Naive B cell (primary cell): Measurements from ENCODE around the gene CD27. TPM values are rescaled to one million over a fixed set of nuclear protein-coding genes. Genes with fewer than 3 reads are reported as not detected.
"Not testable (repeated sequence)": the region's sequence is repeated elsewhere in the genome, so short reads cannot be mapped to it uniquely, and the experiment has no call there.

Experiments
- ATAC-seq, 2 donors: fragments of 150-1000 bp; cut with Tn5 transposase; 2 replicates each; pipeline ENCODE4 v1.10.0; 2021; ENCODE audit warnings: low read depth in 2 of 2, mild to moderate bottlenecking in 2 of 2, moderate library complexity in 2 of 2
- DNase-seq: peaks from one replicate; pipeline ENCODE4 v3.0.0; 2022
- H3K27ac Mint-ChIP-seq, 6 donors: one replicate each; pipeline ENCODE4 v1.8.0; 2020 to 2022; ENCODE audit warnings: mild to moderate bottlenecking in 6 of 6, mixed read lengths in 6 of 6, moderate library complexity in 5 of 6, inconsistent platforms in 2 of 6
- H3K27me3 Mint-ChIP-seq, 3 donors: one replicate each; pipeline ENCODE4 v1.8.0; 2021 to 2022; ENCODE audit warnings: mixed read lengths in 3 of 3, mild to moderate bottlenecking in 1 of 3
- H3K36me3 Mint-ChIP-seq, 2 donors: one replicate each; pipeline ENCODE4 v1.8.0; 2020 to 2022; ENCODE audit warnings: mixed read lengths in 2 of 2, inconsistent platforms in 1 of 2, mild to moderate bottlenecking in 1 of 2
- H3K4me1 Mint-ChIP-seq, 3 donors: one replicate each; pipeline ENCODE4 v1.8.0; 2020 to 2022; ENCODE audit warnings: mixed read lengths in 3 of 3, inconsistent platforms in 1 of 3, mild to moderate bottlenecking in 1 of 3, moderate library complexity in 1 of 3
- H3K4me3 Mint-ChIP-seq, 8 donors: one replicate each; pipeline ENCODE4 v1.8.0; 2020 to 2022; ENCODE audit warnings: mild to moderate bottlenecking in 8 of 8, mixed read lengths in 8 of 8, moderate library complexity in 8 of 8, inconsistent platforms in 2 of 8
- H3K9me3 Mint-ChIP-seq, 7 donors: one replicate each; pipeline ENCODE4 v1.8.0; 2020 to 2022; ENCODE audit warnings: mixed read lengths in 7 of 7, mild to moderate bottlenecking in 5 of 7, inconsistent platforms in 2 of 7, moderate library complexity in 1 of 7
- polyA plus RNA-seq, 6 donors: library from polyadenylated mRNA; unstranded; fragments of 300-500 nt; fragmentation: Illumina TruSeq; gene quantifications; one replicate each; pipeline ENCODE4 v1.2.3, GENCODE V29; 2021; ENCODE audit warnings: low read depth in 6 of 6

The CD27 gene
- polyA plus RNA-seq, 6 donors from 2014 or later = 3.2 to 14.8 (median 6.6) TPM

GRCh38 chr12:6425590-6426531, 18.9 kb upstream of the CD27 start:
- no peaks in the 10 kb centered on the region for H3K36me3 Mint-ChIP-seq
- DNase-seq (peak; percentile 66), ATAC-seq (peak; percentile 59 to 63)
- H3K27ac Mint-ChIP-seq = peak overlapping the region; percentile 94 to 100 (median 100)
- H3K27me3 Mint-ChIP-seq = peaks cover 0 to 5% (median 0%) of the 10 kb centered on the region in 3 donors
- peaks cover 38 to 61% (median 45%) of the 10 kb centered on the region in 3 donors for H3K4me1 Mint-ChIP-seq
- H3K9me3 Mint-ChIP-seq = no peaks in the 10 kb centered on the region
- H3K4me3 Mint-ChIP-seq = peak overlapping the region in 7 of 8 donors; percentile 0 to 93 (median 76)

GRCh38 chr12:6426882-6427671, 17.7 kb upstream of the CD27 start:
- Mint-ChIP-seq H3K9me3 (no peaks in the 10 kb centered on the region), H3K36me3 (no peaks in the 10 kb centered on the region), H3K4me1 (peaks cover 44 to 71% (median 51%) of the 10 kb centered on the region in 3 donors), H3K27ac (peak overlapping the region; percentile 94 to 100 (median 100)), H3K4me3 (peak overlapping the region; percentile 74 to 94 (median 86)), H3K27me3 (peaks cover 0 to 5% (median 0%) of the 10 kb centered on the region in 3 donors)
- peak; percentile 89 for DNase-seq
- peak; percentile 79 to 80 for ATAC-seq

GRCh38 chr12:6427796-6428195, 17.0 kb upstream of the CD27 start:
- not testable (repeated sequence) for H3K9me3 Mint-ChIP-seq

GRCh38 chr12:6428326-6428725, 16.4 kb upstream of the CD27 start:
- Mint-ChIP-seq H3K9me3 (no peaks in the 10 kb centered on the region), H3K4me1 (peaks cover 49 to 80% (median 59%) of the 10 kb centered on the region in 3 donors), H3K4me3 (peak overlapping the region in 7 of 8 donors; percentile 12 to 89 (median 52)), H3K36me3 (no peaks in the 10 kb centered on the region), H3K27me3 (peaks cover 0 to 3% (median 0%) of the 10 kb centered on the region in 3 donors), H3K27ac (peak overlapping the region; percentile 86 to 100 (median 98))
- ATAC-seq (no peak), DNase-seq (no peak)

More at GRCh38 chr12:6427796-6428195, 17.0 kb upstream of the CD27 start:
- Mint-ChIP-seq H3K4me1 (peaks cover 46 to 78% (median 55%) of the 10 kb centered on the region in 3 donors), H3K27ac (peak overlapping the region; percentile 94 to 100 (median 100)), H3K4me3 (peak overlapping the region in 7 of 8 donors; percentile 74 to 94 (median 86))
- DNase-seq, H3K36me3 Mint-ChIP-seq, H3K27me3 Mint-ChIP-seq, ATAC-seq: not testable (repeated sequence)

- no peaks in the 10 kb centered on the region for H3K9me3 Mint-ChIP-seq
- ATAC-seq (no peak), DNase-seq (no peak)
- peak overlapping the region in 7 of 8 donors; percentile 8 to 73 (median 63) for H3K4me3 Mint-ChIP-seq
- H3K27ac Mint-ChIP-seq = peak overlapping the region; percentile 0 to 88 (median 68)
- no peaks in the 10 kb centered on the region for H3K36me3 Mint-ChIP-seq
- H3K4me1 Mint-ChIP-seq = peaks cover 50 to 75% (median 53%) of the 10 kb centered on the region in 3 donors
- no peaks in the 10 kb centered on the region for H3K27me3 Mint-ChIP-seq
These were observed 14.4 kb upstream of the CD27 start for GRCh38 chr12:6430124-6430989.

- Mint-ChIP-seq H3K4me3 (peak overlapping the region in 4 of 8 donors; percentile 19 to 75 (median 46)), H3K27me3 (no peaks in the 10 kb centered on the region), H3K4me1 (peaks cover 29 to 48% (median 30%) of the 10 kb centered on the region in 3 donors), H3K9me3 (no peaks in the 10 kb centered on the region), H3K27ac (peak overlapping the region in 3 of 6 donors; percentile 59 to 76 (median 73)), H3K36me3 (no peaks in the 10 kb centered on the region)
- ATAC-seq = peak; percentile 85 to 87
- no peak for DNase-seq
These were observed 11.8 kb upstream of the CD27 start for GRCh38 chr12:6432991-6433390.

GRCh38 chr12:6434205-6435140, 10.3 kb upstream of the CD27 start:
- DNase-seq (no peak), ATAC-seq (no peak)
- Mint-ChIP-seq H3K27me3 (no peaks in the 10 kb centered on the region), H3K36me3 (no peaks in the 10 kb centered on the region), H3K27ac (peak overlapping the region in 3 of 6 donors; percentile 9 to 70 (median 44)), H3K4me3 (peak overlapping the region in 2 of 8 donors; percentile 10 to 65), H3K9me3 (no peaks in the 10 kb centered on the region), H3K4me1 (peaks cover 29 to 43% (median 30%) of the 10 kb centered on the region in 3 donors)

- H3K9me3 Mint-ChIP-seq = no peaks in the 10 kb centered on the region
- no peaks in the 10 kb centered on the region for H3K36me3 Mint-ChIP-seq
- H3K27ac Mint-ChIP-seq = peak overlapping the region in 1 of 6 donors; percentile 61
- DNase-seq (no peak), ATAC-seq (no peak)
- H3K4me1 Mint-ChIP-seq = peaks cover 18 to 28% (median 19%) of the 10 kb centered on the region in 3 donors
- no peak overlapping the region for H3K4me3 Mint-ChIP-seq
- H3K27me3 Mint-ChIP-seq = no peaks in the 10 kb centered on the region
These were observed 8.6 kb upstream of the CD27 start for GRCh38 chr12:6435961-6436715.

GRCh38 chr12:6437586-6437985, 7.2 kb upstream of the CD27 start:
- no peak overlapping the region for H3K4me3 Mint-ChIP-seq
- H3K9me3 Mint-ChIP-seq = no peaks in the 10 kb centered on the region
- ATAC-seq = no peak
- H3K27me3 Mint-ChIP-seq = no peaks in the 10 kb centered on the region
- DNase-seq = no peak
- peak overlapping the region in 1 of 6 donors; percentile 86 for H3K27ac Mint-ChIP-seq
- H3K4me1 Mint-ChIP-seq = peaks cover 15 to 25% (median 19%) of the 10 kb centered on the region in 3 donors
- H3K36me3 Mint-ChIP-seq = no peaks in the 10 kb centered on the region

GRCh38 chr12:6438345-6438744, 6.4 kb upstream of the CD27 start:
- no peaks in the 10 kb centered on the region for H3K36me3 Mint-ChIP-seq
- ATAC-seq = no peak
- no peak for DNase-seq
- no peak overlapping the region for H3K4me3 Mint-ChIP-seq
- H3K9me3 Mint-ChIP-seq = no peaks in the 10 kb centered on the region
- H3K4me1 Mint-ChIP-seq = peaks cover 11 to 25% (median 21%) of the 10 kb centered on the region in 3 donors
- peak overlapping the region in 2 of 6 donors; percentile 59 to 81 for H3K27ac Mint-ChIP-seq
- H3K27me3 Mint-ChIP-seq = no peaks in the 10 kb centered on the region

- Mint-ChIP-seq H3K27ac (no peak overlapping the region), H3K4me1 (peaks cover 22 to 38% (median 30%) of the 10 kb centered on the region in 3 donors), H3K4me3 (no peak overlapping the region), H3K27me3 (no peaks in the 10 kb centered on the region), H3K36me3 (no peaks in the 10 kb centered on the region), H3K9me3 (no peaks in the 10 kb centered on the region)
- DNase-seq (no peak), ATAC-seq (no peak)
These were observed 4.4 kb upstream of the CD27 start for GRCh38 chr12:6440391-6440790.
